Measurements from ENCODE around the gene DDX59.

- TF ChIP-seq, protein P1, sequence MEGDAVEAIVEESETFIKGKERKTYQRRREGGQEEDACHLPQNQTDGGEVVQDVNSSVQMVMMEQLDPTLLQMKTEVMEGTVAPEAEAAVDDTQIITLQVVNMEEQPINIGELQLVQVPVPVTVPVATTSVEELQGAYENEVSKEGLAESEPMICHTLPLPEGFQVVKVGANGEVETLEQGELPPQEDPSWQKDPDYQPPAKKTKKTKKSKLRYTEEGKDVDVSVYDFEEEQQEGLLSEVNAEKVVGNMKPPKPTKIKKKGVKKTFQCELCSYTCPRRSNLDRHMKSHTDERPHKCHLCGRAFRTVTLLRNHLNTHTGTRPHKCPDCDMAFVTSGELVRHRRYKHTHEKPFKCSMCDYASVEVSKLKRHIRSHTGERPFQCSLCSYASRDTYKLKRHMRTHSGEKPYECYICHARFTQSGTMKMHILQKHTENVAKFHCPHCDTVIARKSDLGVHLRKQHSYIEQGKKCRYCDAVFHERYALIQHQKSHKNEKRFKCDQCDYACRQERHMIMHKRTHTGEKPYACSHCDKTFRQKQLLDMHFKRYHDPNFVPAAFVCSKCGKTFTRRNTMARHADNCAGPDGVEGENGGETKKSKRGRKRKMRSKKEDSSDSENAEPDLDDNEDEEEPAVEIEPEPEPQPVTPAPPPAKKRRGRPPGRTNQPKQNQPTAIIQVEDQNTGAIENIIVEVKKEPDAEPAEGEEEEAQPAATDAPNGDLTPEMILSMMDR (IDR thresholded peaks at IDR 0.05) = no peak
- TF ChIP-seq POLR2A (IDR thresholded peaks at IDR 0.05) (no peak), EP300 (IDR thresholded peaks at IDR 0.05) (no peak)
Observed at GRCh38 chr1:200683298-200683697, 13.6 kb upstream of the DDX59 start.

Data from stomach (tissue), 4 donors.